ENCODE measurements around the gene OXTR.

The OXTR gene

GRCh38 chr3:8766148-8766547 lies 3.3 kb downstream of the OXTR start:
- H3K4me3 ChIP-seq (ENCODE audit: low read depth, low read length), result peak overlapping the region; percentile 78
- DNase-seq (ENCODE audit: low read depth, low spot score), result no peak
- CTCF ChIA-PET, result interaction anchor here (0.9 to 10.2 kb wide), 13 partner anchors 8 to 204 kb away, joined by 3 to 70 read pairs (median 3); no protein-coding TSS in a partner anchor
- TF ChIP-seq CTCF (IDR thresholded peaks at IDR 0.05; ENCODE audit: insufficient read depth, low read length, missing control alignments), result no peak
- POLR2A ChIA-PET, result no interaction called here

GRCh38 chr3:8765528-8765927 lies 3.9 kb downstream of the OXTR start:
- ChIA-PET CTCF (interaction anchor here (0.9 to 10.2 kb wide), 12 partner anchors 9 to 205 kb away, joined by 3 to 70 read pairs (median 3); no protein-coding TSS in a partner anchor), POLR2A (no interaction called here)
- peak overlapping the region; percentile 78 for H3K4me3 ChIP-seq (ENCODE audit: low read depth, low read length)
- DNase-seq (ENCODE audit: low read depth, low spot score), result no peak
- no peak for TF ChIP-seq CTCF (IDR thresholded peaks at IDR 0.05; ENCODE audit: insufficient read depth, low read length, missing control alignments)

DNA sequence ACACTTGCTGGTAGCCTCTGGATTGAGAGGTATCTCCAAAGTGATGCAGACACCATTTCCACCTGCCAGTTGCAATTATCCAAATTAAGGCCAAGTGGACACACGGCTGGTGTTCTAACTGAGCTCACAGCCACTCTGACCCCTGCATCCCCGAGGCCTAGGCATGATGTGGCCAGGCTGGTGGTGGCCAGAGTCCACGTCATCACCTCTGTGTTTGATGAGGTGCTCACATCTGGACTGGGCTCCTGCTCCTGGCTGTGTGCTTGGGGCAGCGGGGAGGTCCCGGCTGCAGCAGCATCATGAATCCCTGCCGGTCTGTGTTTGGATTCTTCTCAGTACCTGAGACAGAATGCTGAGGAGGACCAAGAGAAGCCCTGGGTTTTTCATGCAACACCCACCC lies 4.9 kb downstream of the OXTR start:
- POLR2A ChIA-PET, result no interaction called here
- DNase-seq (ENCODE audit: low read depth, low spot score), result no peak
- CTCF ChIA-PET, result interaction anchor here (0.7 to 10.2 kb wide), 4 partner anchors 9 to 124 kb away, joined by 3 to 70 read pairs (median 4); no protein-coding TSS in a partner anchor
- H3K4me3 ChIP-seq (ENCODE audit: low read depth, low read length), result peak overlapping the region; percentile 78
- TF ChIP-seq CTCF (IDR thresholded peaks at IDR 0.05; ENCODE audit: insufficient read depth, low read length, missing control alignments), result no peak

- POLR2A ChIA-PET, result interaction anchor here (0.6 to 0.8 kb wide), 2 partner anchors 13 to 14 kb away, joined by 3 read pairs; no protein-coding TSS in a partner anchor
- no peak for DNase-seq (ENCODE audit: low read depth, low spot score)
- H3K4me3 ChIP-seq (ENCODE audit: low read depth, low read length), result peak overlapping the region; percentile 25
- no peak for TF ChIP-seq CTCF (IDR thresholded peaks at IDR 0.05; ENCODE audit: insufficient read depth, low read length, missing control alignments)
- CTCF ChIA-PET, result interaction anchor here (0.7 to 10.2 kb wide), 7 partner anchors 7 to 209 kb away, joined by 3 to 70 read pairs (median 3); no protein-coding TSS in a partner anchor
Measured at GRCh38 chr3:8762607-8763377, 6.6 kb downstream of the OXTR start.

- TF ChIP-seq CTCF (IDR thresholded peaks at IDR 0.05; ENCODE audit: insufficient read depth, low read length, missing control alignments), result no peak
- CTCF ChIA-PET, result interaction anchor here (0.7 to 10.2 kb wide), 7 partner anchors 7 to 210 kb away, joined by 3 to 70 read pairs (median 4); partner anchors contain the start of gene OXTR
- POLR2A ChIA-PET, result interaction anchor here (0.6 to 1.0 kb wide), 2 partner anchors 12 to 46 kb away, joined by 3 to 5 read pairs; no protein-coding TSS in a partner anchor
- no peak overlapping the region for H3K4me3 ChIP-seq (ENCODE audit: low read depth, low read length)
- DNase-seq (ENCODE audit: low read depth, low spot score), result no peak
Measured at GRCh38 chr3:8761866-8762265, 7.5 kb downstream of the OXTR start.

GRCh38 chr3:8760506-8760905 lies 8.9 kb downstream of the OXTR start:
- no peak for DNase-seq (ENCODE audit: low read depth, low spot score)
- no peak overlapping the region; the same call in 1 of the 2 replicates for H3K4me3 ChIP-seq (ENCODE audit: low read depth, low read length)
- POLR2A ChIA-PET, result no interaction called here
- CTCF ChIA-PET, result interaction anchor here (1.2 to 10.2 kb wide), 4 partner anchors 9 to 542 kb away, joined by 3 to 70 read pairs (median 18); partner anchors contain the start of gene OXTR
- no peak for TF ChIP-seq CTCF (IDR thresholded peaks at IDR 0.05; ENCODE audit: insufficient read depth, low read length, missing control alignments)

Measured in AG04449 (cell line).